NCI-H1105 treated with DMSO at 0.1 percent for 48 hours (cell line): Measurements from ENCODE around the gene PTPRN2.
A peak's percentile ranks its signal among the peaks of the same experiment; 100 is the strongest.

Experiments used
- DNase-seq: peaks from one replicate; lab custom pipeline; 2025; lab: John Stamatoyannopoulos, UW

The PTPRN2 gene

DNA sequence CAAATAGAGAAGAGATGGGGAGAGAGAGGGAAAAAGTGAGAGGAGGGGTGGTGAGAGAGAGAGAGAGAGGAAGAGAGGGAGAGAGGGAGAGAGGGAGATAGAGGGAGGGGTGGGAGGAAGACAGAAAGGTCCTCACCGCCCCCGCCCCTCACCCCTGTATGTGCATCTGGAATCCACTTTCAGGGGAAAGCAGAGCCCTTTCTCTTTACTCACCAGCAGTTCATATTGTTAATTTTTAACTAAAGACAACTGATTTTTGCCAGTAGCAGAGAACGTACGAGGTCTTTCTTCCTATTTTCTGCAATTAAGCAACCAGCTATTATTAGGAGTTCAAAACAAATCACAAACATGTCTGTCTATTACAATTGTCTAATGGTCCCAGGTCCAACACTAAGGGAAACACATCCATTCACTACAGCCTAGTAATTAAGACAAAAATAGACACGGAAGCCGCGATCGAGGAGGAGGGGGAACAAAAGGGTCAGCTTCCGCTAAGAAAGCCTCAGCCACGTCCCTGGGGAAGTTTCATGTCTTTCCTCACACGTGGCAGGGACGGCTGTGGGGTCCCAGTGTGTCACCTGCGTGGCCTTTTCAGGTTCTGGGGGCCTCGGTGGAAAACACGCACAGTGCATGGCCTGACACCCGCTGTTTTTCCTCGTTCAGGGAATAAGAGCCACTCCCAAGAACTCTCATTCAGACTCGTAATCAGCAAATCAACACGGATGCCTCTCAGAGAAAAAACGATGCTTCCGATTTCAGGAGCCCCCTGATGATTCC lies 572.0 kb downstream of the PTPRN2 start:
- DNase-seq, result peak; percentile 21

GRCh38 chr7:158014976-158015375 lies 572.6 kb downstream of the PTPRN2 start:
- no peak for DNase-seq

- DNase-seq, result peak; percentile 29
These were observed 574.4 kb downstream of the PTPRN2 start for GRCh38 chr7:158013085-158013668.

GRCh38 chr7:158011941-158012340 lies 575.7 kb downstream of the PTPRN2 start:
- DNase-seq, result no peak

GRCh38 chr7:158010961-158011693 lies 576.5 kb downstream of the PTPRN2 start:
- DNase-seq, result no peak

DNA sequence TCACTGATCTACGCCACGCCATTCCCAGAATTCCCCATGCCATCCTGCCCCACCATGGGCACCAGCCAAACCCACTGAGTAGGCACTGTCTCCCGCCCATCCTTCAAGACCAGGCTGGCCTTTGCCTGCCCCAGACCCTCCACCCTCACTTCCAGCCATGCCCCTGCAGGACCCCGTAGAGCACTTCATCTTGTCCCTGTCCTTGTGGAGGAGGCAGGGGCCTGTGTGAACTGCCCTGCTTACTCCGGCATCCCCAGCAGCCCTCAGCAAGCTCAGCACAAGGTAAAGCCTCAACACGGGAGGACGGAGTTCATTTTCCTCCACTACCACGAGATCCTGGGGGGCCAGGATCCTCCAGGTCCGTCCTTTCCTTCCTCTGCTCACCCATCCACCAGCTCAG lies 577.7 kb downstream of the PTPRN2 start:
- DNase-seq, result no peak

GRCh38 chr7:158008267-158008666 lies 579.4 kb downstream of the PTPRN2 start:
- no peak for DNase-seq

DNA sequence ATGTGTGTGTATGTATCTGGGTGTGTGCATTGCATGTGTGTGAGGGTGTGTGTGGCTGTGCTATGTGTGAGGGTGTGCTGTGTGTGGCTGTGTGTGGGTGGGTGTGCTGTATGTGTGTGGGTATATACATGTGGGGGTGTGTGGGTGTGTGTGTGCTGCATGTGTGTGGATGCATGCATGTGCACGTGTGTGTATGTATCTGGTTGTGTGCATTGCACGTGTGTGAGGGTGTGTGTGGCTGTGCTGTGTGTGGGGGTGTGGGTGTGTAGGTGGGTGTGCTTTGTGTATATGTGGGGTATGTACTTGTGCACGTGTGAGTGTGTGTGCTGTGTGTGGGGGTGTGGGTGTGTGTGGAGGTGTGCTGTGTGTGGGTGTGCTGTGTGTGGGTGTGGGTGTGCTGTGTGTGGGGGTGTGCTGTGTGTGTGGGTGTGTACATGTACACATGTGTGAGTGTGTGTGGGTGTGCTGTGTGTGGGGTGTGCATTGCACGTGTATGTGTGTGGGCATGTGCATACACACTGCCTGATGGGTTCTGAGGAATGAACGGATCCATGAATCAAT lies 579.8 kb downstream of the PTPRN2 start:
- DNase-seq, result no peak

GRCh38 chr7:158006841-158007696 lies 580.6 kb downstream of the PTPRN2 start:
- DNase-seq, result no peak

- no peak for DNase-seq
These were observed 582.1 kb downstream of the PTPRN2 start for GRCh38 chr7:158005531-158005930.

DNA sequence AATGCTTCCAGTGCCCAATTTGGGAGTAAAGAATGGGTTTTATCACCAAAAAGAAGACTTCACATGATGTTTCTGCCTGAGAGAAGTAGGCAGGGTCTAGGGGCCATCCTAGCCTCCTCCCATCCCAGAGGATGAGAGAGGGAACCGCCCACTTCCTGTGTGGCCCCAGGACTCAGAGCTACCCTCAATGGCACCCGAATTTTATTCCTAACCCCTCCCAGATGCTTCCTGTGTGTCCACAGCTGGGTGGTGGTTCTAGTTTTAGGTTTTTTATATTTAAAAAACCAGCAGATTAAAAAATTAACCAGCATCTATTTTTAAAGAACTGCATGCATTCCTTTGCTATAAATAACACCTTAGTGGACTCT lies 583.5 kb downstream of the PTPRN2 start:
- DNase-seq, result no peak

DNA sequence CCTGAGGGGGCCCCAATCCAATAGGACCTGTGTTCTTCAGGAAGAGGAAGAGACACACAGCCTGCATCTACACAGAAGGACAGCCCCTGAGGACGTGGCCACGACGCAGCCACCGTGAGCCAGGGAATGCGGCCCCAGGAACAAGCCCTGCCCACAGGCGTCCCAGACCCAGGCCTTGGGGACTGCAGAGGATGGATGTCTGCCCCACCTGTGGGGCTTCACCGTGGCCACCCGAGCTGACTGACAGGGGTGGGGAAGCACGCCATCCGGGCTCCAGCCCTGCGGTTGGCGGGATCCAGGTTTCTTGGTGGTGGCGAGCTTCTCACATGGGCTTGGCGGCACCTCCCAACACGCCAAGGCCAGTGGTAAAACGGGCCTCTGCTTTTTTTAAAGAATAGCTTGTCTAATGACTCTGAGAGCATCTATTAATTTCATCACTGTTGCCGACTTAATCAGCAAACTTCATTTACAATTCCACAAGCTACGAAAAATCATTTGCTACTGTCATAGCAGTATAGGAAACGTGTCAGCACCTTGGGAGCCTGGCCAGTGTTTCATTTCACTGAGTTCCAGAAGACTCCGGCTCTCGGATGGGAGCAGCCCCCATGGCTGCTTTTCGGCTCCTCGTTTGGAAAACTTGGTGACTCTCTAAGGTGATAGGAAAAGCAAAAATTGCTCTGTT lies 584.0 kb downstream of the PTPRN2 start:
- no peak for DNase-seq

GRCh38 chr7:158002486-158003080 lies 585.0 kb downstream of the PTPRN2 start:
- no peak for DNase-seq

DNA sequence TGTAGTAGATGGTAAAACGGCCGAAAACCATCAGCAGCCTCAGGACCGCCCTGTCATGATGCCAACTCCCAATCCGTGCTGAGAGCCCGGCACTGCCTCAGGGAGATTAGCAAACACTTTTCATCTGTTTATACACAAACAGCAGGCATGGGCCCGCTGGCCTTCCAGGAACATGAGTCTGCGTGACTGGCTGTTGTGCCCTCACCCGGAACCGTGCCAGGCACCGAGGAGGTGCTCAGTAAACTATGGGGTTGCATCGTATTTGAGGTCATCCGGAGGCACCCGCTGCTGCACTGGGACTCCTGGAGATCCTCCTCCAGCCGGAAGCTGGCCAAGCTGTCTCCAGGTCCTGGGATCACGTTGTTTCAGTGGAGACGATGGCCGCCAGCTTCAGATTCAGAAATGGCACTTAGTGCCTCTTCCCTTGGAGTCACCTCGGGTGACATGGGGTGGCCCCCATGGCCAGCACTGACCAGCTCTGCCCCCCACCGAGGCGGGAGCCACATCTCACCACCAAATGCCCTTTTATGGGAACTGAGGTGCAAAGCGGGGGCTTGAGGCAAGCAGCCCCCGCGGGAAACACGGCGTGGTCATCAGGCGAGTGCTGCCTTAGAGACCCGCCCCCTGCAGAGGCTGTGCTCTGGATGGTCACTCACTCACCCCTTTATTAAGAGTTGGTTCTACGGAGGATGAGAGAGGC lies 585.9 kb downstream of the PTPRN2 start:
- peak; percentile 76 for DNase-seq

- DNase-seq, result no peak
These were observed 586.6 kb downstream of the PTPRN2 start for GRCh38 chr7:158001003-158001402.

GRCh38 chr7:158000160-158000559 lies 587.5 kb downstream of the PTPRN2 start:
- peak; percentile 39 for DNase-seq

GRCh38 chr7:157998884-157999552 lies 588.6 kb downstream of the PTPRN2 start:
- no peak for DNase-seq

DNA sequence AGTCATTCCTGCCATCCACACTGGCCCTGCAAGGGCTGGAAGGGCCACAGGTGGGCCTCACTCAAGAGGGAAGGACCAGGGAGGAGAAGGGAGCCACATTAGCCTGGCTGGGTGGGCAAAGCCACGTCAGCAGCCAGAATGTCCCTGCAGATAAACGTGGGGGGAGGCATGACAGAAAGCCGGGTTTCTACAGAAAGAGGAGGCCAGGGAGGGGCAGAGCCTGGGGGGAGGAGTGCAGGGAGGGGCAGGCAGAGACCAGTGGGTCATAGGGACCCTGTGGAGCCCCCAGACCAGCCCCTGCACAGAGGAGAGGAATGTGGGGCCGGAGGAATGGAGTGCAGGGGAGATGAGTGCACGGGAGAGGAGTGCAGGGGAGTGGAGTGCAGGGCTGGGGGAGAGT lies 590.2 kb downstream of the PTPRN2 start:
- no peak for DNase-seq

GRCh38 chr7:157997080-157997440 lies 590.6 kb downstream of the PTPRN2 start:
- no peak for DNase-seq
